CD14-positive monocyte (primary cell): Measurements from ENCODE around the gene SPAG17. TPM values are rescaled to one million over a fixed set of nuclear protein-coding genes. Genes with fewer than 3 reads are reported as not detected.

Source experiments
- DNase-seq, 3 donors: peaks; one replicate each; pipeline ENCODE4 v3.0.0-alpha.2; 2011 to 2022
- H2AFZ ChIP-seq: 2 replicates; pipeline ENCODE4 v1.6.0; 2012; ENCODE audit warnings: mild to moderate bottlenecking, low read depth, low read length, inconsistent platforms; ENCODE audit not compliant: insufficient read depth, poor library complexity, severe bottlenecking
- H3K27ac ChIP-seq, 2 donors: 1 replicate in 1 of 2; 2 replicates in 1 of 2; pipeline ENCODE4 v1.5.1; 2012 to 2013; ENCODE audit warnings: low read length in 2 of 2, control low read depth in 1 of 2, inconsistent platforms in 1 of 2, low read depth in 1 of 2, mild to moderate bottlenecking in 1 of 2
- H3K27me3 ChIP-seq, 2 donors: one replicate each; pipeline versions ENCODE4 v1.6.0 to v1.6.1; 2011 to 2013; ENCODE audit warnings: low read length in 2 of 2; ENCODE audit not compliant: control insufficient read depth in 2 of 2, insufficient read depth in 2 of 2
- H3K36me3 ChIP-seq, 2 donors: replicated peaks in 1 of 2; 1 replicate in 1 of 2; 2 replicates in 1 of 2; pipeline versions ENCODE4 v1.5.1 to v1.6.1; 2012 to 2013; ENCODE audit warnings: low read length in 2 of 2, control low read depth in 1 of 2, inconsistent platforms in 1 of 2, mild to moderate bottlenecking in 1 of 2; ENCODE audit not compliant: insufficient read depth in 2 of 2, control insufficient read depth in 1 of 2
- H3K4me1 ChIP-seq, 2 donors: 1 replicate in 1 of 2; 2 replicates in 1 of 2; pipeline versions ENCODE4 v1.5.1 to v1.6.1; 2012 to 2013; ENCODE audit warnings: low read length in 2 of 2, control low read depth in 1 of 2, inconsistent platforms in 1 of 2, mild to moderate bottlenecking in 1 of 2, moderate library complexity in 1 of 2; ENCODE audit not compliant: insufficient read depth in 2 of 2, control insufficient read depth in 1 of 2
- H3K4me2 ChIP-seq: replicated peaks from 2 replicates; pipeline ENCODE3; 2012; ENCODE audit warnings: low read length, moderate library complexity, mild to moderate bottlenecking; ENCODE audit not compliant: poor library complexity, severe bottlenecking; ENCODE audit errors: extremely low read depth
- H3K4me3 ChIP-seq, 3 experiments: fragments of 200-600 bp in 1 of 3; sonication (generic) in 1 of 3; replicated peaks in 1 of 3; 1 replicate in 2 of 3; 2 replicates in 1 of 3; pipeline ENCODE4 v1.5.1; 2011 to 2013; ENCODE audit warnings: low read length in 3 of 3, mild to moderate bottlenecking in 3 of 3, control low read depth in 2 of 3, low read depth in 2 of 3, inconsistent platforms in 1 of 3, moderate library complexity in 1 of 3
- H3K79me2 ChIP-seq: 2 replicates; pipeline ENCODE4 v1.6.0; 2012; ENCODE audit warnings: mild to moderate bottlenecking, control low read depth, inconsistent platforms, low read length, moderate library complexity; ENCODE audit not compliant: insufficient read depth
- H3K9ac ChIP-seq: 2 replicates; pipeline ENCODE4 v1.6.0; 2017; ENCODE audit warnings: low read length, mild to moderate bottlenecking; ENCODE audit not compliant: insufficient read depth, poor library complexity, severe bottlenecking
- H3K9me3 ChIP-seq, 2 donors: replicated peaks in 1 of 2; 1 replicate in 1 of 2; 2 replicates in 1 of 2; pipeline versions ENCODE4 v1.5.1 to v1.6.1; 2012 to 2013; ENCODE audit warnings: low read length in 2 of 2, control low read depth in 1 of 2; ENCODE audit not compliant: control insufficient read depth in 1 of 2, insufficient read depth in 1 of 2
- H4K20me1 ChIP-seq: 2 replicates; pipeline ENCODE4 v1.6.0; 2012; ENCODE audit warnings: mild to moderate bottlenecking, low read length, control low read depth, moderate library complexity; ENCODE audit not compliant: insufficient read depth
- H3K27ac Mint-ChIP-seq, 7 donors: one replicate each; pipeline ENCODE4 v1.8.0; 2020; ENCODE audit warnings: mild to moderate bottlenecking in 7 of 7, mixed read lengths in 7 of 7, moderate library complexity in 6 of 7, inconsistent platforms in 2 of 7
- H3K27me3 Mint-ChIP-seq, 3 donors: one replicate each; pipeline ENCODE4 v1.8.0; 2021 to 2022; ENCODE audit warnings: low read depth in 3 of 3, mild to moderate bottlenecking in 3 of 3, mixed read lengths in 3 of 3, moderate library complexity in 3 of 3, inconsistent platforms in 1 of 3
- H3K36me3 Mint-ChIP-seq, 2 donors: one replicate each; pipeline ENCODE4 v1.8.0; 2020; ENCODE audit warnings: mixed read lengths in 2 of 2, inconsistent platforms in 1 of 2, mild to moderate bottlenecking in 1 of 2
- H3K4me1 Mint-ChIP-seq: one replicate; pipeline ENCODE4 v1.8.0; 2020; ENCODE audit warnings: mild to moderate bottlenecking, mixed read lengths
- H3K4me3 Mint-ChIP-seq, 2 donors: one replicate each; pipeline ENCODE4 v1.8.0; 2020; ENCODE audit warnings: mild to moderate bottlenecking in 2 of 2, mixed read lengths in 2 of 2, moderate library complexity in 1 of 2
- H3K9me3 Mint-ChIP-seq, 7 donors: one replicate each; pipeline ENCODE4 v1.8.0; 2020 to 2022; ENCODE audit warnings: mixed read lengths in 7 of 7, mild to moderate bottlenecking in 6 of 7, moderate library complexity in 6 of 7, inconsistent platforms in 2 of 7
- WGBS: methylation state at CpG from one replicate; pipeline ENCODE4 v1.1.5; 2013; ENCODE audit warnings: missing lambda C conversion rate; ENCODE audit not compliant: insufficient coverage; 5-methylcytosine and 5-hydroxymethylcytosine counted together
- intact Hi-C, 2 donors: fragments of 100-400 bp; cut with micrococcal nuclease; formaldehyde crosslinking; loops; one replicate each; pipeline versions ENCODE4 v1.15.0 to v1.15.1; 2023
- polyA plus RNA-seq, 3 donors: library from polyadenylated mRNA; depleted of rRNA in 1 of 3; unstranded in 2 of 3; stranded (reverse) in 1 of 3; fragments of 300-500 nt in 2 of 3; fragments of >200 nt in 1 of 3; fragmentation: Illumina TruSeq in 2 of 3; gene quantifications; 1 replicate in 2 of 3; 2 replicates in 1 of 3; pipeline ENCODE4 v1.2.3, GENCODE V29; 2012 to 2021
- TF ChIP-seq, protein P1 (sequence below): fragments of 200-600 bp; IDR thresholded peaks from one replicate; pipeline ENCODE4 v1.8.0; 2022; ENCODE audit warnings: antibody characterized with exemption, mild to moderate bottlenecking

SPAG17 gene
- polyA plus RNA-seq, 3 donors, result 0.26 to 0.87 (median 0.68) TPM

DNA sequence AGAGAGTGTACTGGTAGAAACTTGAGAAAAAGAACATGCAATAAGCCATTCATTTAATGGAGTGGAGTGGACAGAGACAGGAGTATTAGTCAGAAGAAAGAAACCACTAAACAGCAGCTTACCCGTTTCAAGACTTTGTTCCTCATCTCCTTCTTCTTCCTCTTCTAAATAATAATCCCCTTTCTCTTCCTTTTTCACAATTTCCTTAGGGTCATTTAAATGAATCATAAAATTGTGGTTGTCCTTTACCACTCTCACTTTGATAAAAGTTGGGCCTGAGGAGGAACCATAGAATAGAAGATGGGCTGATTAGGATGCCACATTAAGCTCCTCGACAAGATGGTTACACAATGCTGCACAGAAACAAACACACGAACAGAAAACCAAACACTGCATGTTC, 145.9 kb downstream of the SPAG17 start:
- Histone ChIP-seq H3K79me2 (no peaks in the 10 kb centered on the region), H3K27ac (peak overlapping the region in 1 of 2 donors; percentile 80), H3K36me3 (no peaks in the 10 kb centered on the region), H3K4me1 (peaks cover 28 to 62% of the 10 kb centered on the region in 2 donors), H3K4me3 (peak overlapping the region in 1 of 3 experiments; percentile 55), H3K27me3 (no peaks in the 10 kb centered on the region), H3K9ac (no peak overlapping the region), H2AFZ (peak overlapping the region; percentile 46), H4K20me1 (no peaks in the 10 kb centered on the region), H3K4me2 (peak overlapping the region; percentile 64), H3K9me3 (no peaks in the 10 kb centered on the region)
- peak overlapping the region in 1 of 2 donors; percentile 68 for H3K4me3 Mint-ChIP-seq
- peaks cover 0 to 4% (median 0%) of the 10 kb centered on the region in 7 donors for H3K9me3 Mint-ChIP-seq
- DNase-seq, result peak; percentile 71 to 80 (median 79)
- TF ChIP-seq, protein P1, sequence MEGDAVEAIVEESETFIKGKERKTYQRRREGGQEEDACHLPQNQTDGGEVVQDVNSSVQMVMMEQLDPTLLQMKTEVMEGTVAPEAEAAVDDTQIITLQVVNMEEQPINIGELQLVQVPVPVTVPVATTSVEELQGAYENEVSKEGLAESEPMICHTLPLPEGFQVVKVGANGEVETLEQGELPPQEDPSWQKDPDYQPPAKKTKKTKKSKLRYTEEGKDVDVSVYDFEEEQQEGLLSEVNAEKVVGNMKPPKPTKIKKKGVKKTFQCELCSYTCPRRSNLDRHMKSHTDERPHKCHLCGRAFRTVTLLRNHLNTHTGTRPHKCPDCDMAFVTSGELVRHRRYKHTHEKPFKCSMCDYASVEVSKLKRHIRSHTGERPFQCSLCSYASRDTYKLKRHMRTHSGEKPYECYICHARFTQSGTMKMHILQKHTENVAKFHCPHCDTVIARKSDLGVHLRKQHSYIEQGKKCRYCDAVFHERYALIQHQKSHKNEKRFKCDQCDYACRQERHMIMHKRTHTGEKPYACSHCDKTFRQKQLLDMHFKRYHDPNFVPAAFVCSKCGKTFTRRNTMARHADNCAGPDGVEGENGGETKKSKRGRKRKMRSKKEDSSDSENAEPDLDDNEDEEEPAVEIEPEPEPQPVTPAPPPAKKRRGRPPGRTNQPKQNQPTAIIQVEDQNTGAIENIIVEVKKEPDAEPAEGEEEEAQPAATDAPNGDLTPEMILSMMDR, result no peak
- no CpG with 5 or more reads among the region's 3 CpGs for WGBS
- H3K4me1 Mint-ChIP-seq, result peaks cover 59% of the 10 kb centered on the region
- peaks cover 0 to 1% (median 0%) of the 10 kb centered on the region in 3 donors for H3K27me3 Mint-ChIP-seq
- intact Hi-C loops, result no loop called here
- H3K27ac Mint-ChIP-seq, result peak overlapping the region; percentile 82 to 92 (median 89)
- H3K36me3 Mint-ChIP-seq, result peaks cover 0 to 3% of the 10 kb centered on the region in 2 donors

DNA sequence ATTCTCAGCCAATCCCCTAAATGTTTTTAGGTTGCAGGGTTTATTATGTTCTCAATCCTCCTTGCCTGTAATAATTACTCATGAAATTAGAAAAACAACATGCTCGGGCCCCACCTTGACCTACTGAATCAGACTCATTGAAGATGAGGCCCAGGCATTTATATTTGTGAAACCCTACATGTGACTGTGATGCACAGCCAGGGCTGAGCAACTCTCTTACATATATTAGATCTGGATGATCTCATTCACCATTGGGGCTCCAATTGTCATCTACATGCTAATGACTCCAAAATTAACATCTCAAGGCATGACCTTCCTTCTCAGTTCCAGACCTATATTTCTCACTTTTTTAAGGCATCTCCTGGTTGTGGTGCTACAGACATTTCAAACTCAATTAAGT, 152.1 kb downstream of the SPAG17 start:
- H3K4me1 Mint-ChIP-seq, result peaks cover 20% of the 10 kb centered on the region
- H3K36me3 Mint-ChIP-seq, result peaks cover 0 to 3% of the 10 kb centered on the region in 2 donors
- TF ChIP-seq, protein P1, result no peak
- Histone ChIP-seq H2AFZ (no peak overlapping the region), H3K27me3 (no peaks in the 10 kb centered on the region), H3K9me3 (no peaks in the 10 kb centered on the region), H4K20me1 (no peaks in the 10 kb centered on the region), H3K36me3 (no peaks in the 10 kb centered on the region), H3K4me1 (peaks cover 8 to 16% of the 10 kb centered on the region in 2 donors), H3K79me2 (no peaks in the 10 kb centered on the region), H3K9ac (no peak overlapping the region), H3K4me3 (no peak overlapping the region), H3K27ac (no peak overlapping the region), H3K4me2 (no peak overlapping the region)
- no peak overlapping the region for H3K4me3 Mint-ChIP-seq
- intact Hi-C loops, result no loop called here
- 100% methylated on average over 1 of the region's 1 CpG for WGBS
- peak overlapping the region in 1 of 7 donors; percentile 31 for H3K27ac Mint-ChIP-seq
- peaks cover 1 to 9% (median 5%) of the 10 kb centered on the region in 7 donors for H3K9me3 Mint-ChIP-seq
- DNase-seq, result no peak
- no peaks in the 10 kb centered on the region for H3K27me3 Mint-ChIP-seq
